CD4-positive, alpha-beta T cell treated with Interleukin-17A for 4 hours (primary cell): ENCODE results near the gene APBB1IP.
"Not testable (repeated sequence)": the region's sequence is repeated elsewhere in the genome, so short reads cannot be mapped to it uniquely, and the experiment has no call there.

Experiments
- DNase-seq: peaks from one replicate; pipeline ENCODE4 v3.0.0-alpha.2; 2020; ENCODE audit warnings: mixed read lengths

APBB1IP gene

DNA sequence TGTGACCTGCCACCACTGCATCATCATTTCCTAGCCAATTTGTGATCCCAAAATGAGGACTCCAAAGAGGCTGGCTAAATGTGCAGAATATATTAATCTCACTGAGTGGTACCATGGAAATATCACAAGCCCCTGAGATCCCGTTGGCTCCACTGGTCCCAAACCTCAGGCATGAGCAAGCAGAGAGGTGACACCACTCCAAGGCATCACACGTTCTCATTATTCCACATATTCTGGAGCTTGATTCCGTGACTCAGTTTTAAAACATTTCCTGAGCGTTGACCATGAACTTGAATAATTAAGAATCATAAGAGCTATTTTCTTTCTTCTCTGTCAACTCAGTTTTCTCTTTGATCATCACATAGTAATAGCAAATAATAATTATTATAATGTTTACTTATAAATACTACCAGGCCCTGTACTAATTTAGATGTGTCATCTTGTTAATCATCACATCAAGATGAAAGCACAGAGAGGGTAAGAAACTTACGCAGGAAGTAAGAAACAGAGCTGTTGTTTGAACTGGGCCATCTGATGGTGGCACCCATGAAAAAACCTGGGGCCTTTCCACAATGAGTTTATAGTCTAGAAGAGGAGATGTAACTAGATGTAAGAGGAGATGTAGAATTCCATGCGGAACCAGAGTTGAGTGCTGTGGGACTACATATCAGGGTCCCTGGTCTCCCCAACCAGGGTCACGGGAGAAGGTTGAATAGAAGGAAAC, 3.5 kb downstream of the APBB1IP start:
- peak; percentile 51 for DNase-seq

DNA sequence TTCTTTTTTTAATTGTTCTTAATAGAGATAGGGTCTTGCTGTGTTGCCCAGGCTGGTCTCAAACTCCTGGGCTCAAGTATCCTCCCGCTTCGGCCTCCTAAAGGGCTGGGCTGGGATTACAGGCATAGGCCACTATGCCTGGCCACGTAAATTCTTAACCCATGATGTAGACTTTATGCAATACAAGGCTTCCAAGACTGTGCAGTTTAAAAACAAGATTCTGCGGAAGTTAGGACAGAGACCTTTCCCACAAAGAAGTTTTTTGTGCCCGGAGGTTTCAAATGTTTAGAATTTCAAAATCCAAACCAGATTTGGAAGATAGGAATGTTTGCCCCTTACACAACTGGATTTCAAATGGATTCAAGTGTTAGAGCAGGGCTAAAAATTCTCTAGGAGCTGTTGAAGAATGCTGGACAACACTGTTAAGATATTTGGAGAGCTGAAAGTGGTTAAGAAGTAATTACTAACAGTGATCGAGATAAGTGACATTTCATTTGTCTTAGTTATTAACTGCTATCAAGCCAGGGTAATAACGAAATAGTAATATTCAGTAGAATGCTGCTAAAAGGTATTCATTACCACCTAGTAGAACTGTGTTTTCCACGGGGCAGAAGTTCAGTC, 7.4 kb downstream of the APBB1IP start:
- no peak for DNase-seq

DNA sequence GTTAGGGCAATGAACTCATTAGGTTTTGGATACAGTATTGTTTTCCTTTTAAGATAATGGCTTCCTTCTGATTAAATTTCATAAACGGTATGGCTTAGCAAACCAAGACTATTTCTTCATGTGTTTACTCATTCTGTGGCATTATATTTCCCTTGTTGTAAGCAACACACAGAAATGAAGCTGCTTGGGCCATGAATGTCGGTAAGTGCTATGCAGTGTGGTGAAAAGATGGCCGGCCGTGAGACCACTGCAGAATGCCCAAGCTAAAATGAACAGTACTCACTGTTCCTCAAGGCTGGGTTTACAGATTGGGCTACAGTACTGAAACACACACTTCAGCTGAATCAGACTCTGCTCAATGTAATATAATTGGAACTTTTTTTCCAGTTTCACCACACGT, 8.1 kb downstream of the APBB1IP start:
- no peak for DNase-seq

GRCh38 chr10:26448292-26448691, 10.2 kb downstream of the APBB1IP start:
- no peak for DNase-seq

GRCh38 chr10:26448706-26449435, 10.7 kb downstream of the APBB1IP start:
- peak; percentile 71 for DNase-seq

DNA sequence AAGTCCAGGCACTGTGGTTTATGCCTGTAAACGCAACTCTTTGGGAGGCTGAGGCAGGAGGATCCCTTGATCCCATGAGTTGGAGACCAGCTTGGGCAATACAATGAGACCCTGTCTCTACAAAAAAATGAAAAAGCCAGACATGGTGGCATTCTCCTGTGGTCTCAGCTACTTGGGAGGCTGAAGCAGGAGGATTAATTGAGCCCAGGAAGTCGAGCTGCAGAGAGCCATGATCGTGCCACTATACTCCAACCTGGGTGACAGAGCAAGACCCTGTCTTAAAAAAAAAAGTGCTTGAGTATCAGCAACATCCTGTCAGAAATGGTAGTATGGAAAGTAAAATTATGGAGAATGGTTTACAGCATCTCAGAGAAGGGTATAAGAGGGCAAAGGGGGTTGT, 11.6 kb downstream of the APBB1IP start:
- DNase-seq = no peak

GRCh38 chr10:26451903-26452302, 13.8 kb downstream of the APBB1IP start:
- DNase-seq = no peak

DNA sequence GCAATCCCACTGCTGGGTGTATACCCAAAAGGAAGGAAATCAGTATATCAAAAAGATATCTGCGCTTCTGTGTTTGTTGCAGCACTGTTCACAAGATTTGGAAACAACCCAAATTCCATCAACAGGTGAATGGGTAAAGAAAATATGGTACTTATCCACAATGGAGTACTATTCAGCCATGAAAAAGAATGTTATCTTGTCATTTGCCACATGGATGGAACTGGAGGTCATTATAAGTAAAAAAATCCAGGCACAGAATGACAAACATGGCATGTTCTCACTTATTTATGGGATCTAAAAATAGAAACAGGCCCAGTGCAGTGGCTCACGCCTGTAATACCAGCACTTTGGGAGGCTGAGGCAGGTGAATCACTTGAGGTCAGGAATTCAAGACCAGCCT, 15.7 kb downstream of the APBB1IP start:
- DNase-seq = no peak

- no peak for DNase-seq
These were observed 16.8 kb downstream of the APBB1IP start for GRCh38 chr10:26454891-26455290.

- DNase-seq = no peak
These were observed 17.6 kb downstream of the APBB1IP start for GRCh38 chr10:26455567-26456315.

DNA sequence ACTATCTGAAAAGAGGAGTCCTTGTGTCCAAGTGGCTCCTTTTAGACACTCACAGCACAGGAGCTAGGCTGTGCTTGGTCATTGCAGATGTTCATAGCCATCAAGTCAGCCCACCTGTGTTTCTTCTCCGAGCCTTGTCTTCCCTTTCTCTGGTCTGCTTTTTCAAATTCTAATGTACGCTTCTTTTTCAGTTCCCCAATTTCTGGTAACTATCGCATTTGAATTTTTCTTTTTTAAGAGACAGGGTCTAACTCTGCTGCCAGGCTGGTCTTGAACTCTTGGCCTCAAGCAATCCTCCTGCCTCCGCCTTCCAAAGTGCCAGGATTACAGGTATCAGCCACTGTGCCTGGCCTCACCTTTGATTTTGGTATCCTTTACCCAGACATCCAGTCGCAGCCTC, 18.9 kb downstream of the APBB1IP start:
- DNase-seq = no peak

DNA sequence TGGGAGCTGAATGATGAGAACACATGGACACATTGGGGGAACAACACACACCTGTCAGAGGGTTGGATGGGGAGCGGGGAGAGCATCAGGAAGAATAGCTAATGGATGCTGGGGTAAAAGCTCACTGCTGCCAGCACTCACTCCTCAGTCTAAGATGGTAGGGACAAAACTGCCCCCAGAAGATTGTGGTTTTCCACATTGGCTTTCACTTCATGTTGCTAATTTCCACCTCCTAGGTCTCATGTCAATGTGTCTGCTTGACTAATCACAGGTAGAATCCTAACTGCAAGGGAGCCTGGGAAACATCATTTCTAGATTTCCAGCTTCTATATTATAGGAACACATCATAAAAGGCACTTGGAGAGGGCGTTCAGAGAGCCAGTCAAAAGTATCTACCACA, 22.6 kb downstream of the APBB1IP start:
- DNase-seq = no peak

GRCh38 chr10:26463986-26464385, 25.8 kb downstream of the APBB1IP start:
- DNase-seq = no peak

- DNase-seq = no peak
These were observed 26.6 kb downstream of the APBB1IP start for GRCh38 chr10:26464632-26465280.

GRCh38 chr10:26466531-26466930, 28.4 kb downstream of the APBB1IP start:
- DNase-seq = not testable (repeated sequence)

DNA sequence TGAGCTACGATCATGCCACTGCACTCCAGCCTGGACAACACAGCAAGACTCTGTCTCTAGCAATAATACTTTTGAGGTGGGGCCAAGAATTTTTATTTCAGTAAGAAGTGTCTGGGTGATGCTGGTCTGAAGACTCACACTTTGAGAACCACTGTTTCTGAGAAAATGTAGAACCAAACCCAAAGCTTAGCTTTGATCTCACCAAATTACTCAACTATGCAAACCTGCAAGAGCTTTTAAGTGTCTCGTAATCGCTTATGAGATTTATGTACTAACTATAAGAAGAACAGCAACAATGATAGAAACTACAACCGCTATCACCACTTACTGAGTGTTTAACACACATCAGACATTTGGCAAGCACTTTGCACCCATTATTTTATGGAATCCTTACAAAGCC, 29.5 kb downstream of the APBB1IP start:
- DNase-seq = no peak

- DNase-seq = no peak
These were observed 30.1 kb downstream of the APBB1IP start for GRCh38 chr10:26468291-26468690.

- peak; percentile 71 for DNase-seq
These were observed 30.6 kb downstream of the APBB1IP start for GRCh38 chr10:26468700-26469099.

- no peak for DNase-seq
These were observed 34.3 kb downstream of the APBB1IP start for GRCh38 chr10:26472492-26472778.

GRCh38 chr10:26474026-26474425, 35.9 kb downstream of the APBB1IP start:
- no peak for DNase-seq

- DNase-seq = not testable (repeated sequence)
These were observed 36.7 kb downstream of the APBB1IP start for GRCh38 chr10:26474845-26475244.

DNA sequence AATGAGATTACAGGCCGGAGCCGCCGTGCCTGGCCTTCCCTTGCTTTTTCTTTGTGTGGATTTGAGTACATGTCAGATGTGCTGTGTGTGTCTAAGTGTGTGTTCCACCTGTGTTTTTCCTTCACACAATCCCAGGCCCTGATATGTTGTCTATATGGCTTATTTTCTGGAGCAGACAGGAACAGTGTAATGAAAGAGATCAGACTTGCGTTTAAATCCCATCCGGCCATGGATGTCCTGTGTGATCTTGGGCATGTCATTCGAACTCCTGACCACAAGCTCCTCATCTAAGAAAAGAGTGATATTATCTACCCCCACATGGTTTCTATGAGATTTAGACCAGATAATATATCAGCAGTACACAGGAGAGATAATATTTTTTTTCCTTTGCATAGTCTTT, 37.2 kb downstream of the APBB1IP start:
- no peak for DNase-seq

DNA sequence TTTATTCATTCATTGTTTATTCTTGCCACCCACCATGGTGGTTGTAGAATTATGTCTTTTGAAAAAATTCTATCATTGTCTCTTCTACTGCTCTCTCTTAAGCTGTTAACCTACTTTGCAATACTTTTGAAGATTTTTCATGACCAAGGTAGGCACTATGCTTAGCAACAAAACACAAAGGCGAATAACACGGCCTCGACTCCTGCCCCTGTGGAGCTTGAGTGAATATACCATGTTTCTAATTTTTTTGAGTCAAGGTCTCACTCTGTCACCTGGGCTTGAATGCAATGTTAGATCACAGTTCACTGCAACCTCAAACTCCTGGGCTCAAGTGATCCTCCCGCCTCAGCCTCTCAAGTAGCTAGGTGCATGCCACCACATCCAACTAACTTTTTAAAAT, 39.4 kb downstream of the APBB1IP start:
- DNase-seq = no peak
